HG03354 (cell line): Measurements from ENCODE around the gene LAMC2.

Experiments
- ATAC-seq: cut with Tn5 transposase; IDR thresholded peaks from one replicate; pipeline ENCODE4 v1.9.1; 2021; ENCODE audit warnings: mild to moderate bottlenecking; ENCODE audit not compliant: unreplicated experiment, poor library complexity, severe bottlenecking

Gene LAMC2

GRCh38 chr1:183278739-183279591 lies 92.9 kb downstream of the LAMC2 start:
- no peak for ATAC-seq

GRCh38 chr1:183279835-183280234 lies 93.8 kb downstream of the LAMC2 start:
- no peak for ATAC-seq

- no peak for ATAC-seq
These were observed 95.0 kb downstream of the LAMC2 start for GRCh38 chr1:183281039-183281438.

GRCh38 chr1:183281553-183282091 lies 95.6 kb downstream of the LAMC2 start:
- ATAC-seq = peak; percentile 71

- ATAC-seq = no peak
These were observed 96.2 kb downstream of the LAMC2 start for GRCh38 chr1:183282101-183282855.

GRCh38 chr1:183283286-183283685 lies 97.2 kb downstream of the LAMC2 start:
- no peak for ATAC-seq

GRCh38 chr1:183284086-183284485 lies 98.0 kb downstream of the LAMC2 start:
- no peak for ATAC-seq

GRCh38 chr1:183285256-183285655 lies 99.2 kb downstream of the LAMC2 start:
- ATAC-seq = no peak

GRCh38 chr1:183285746-183286145 lies 99.7 kb downstream of the LAMC2 start:
- no peak for ATAC-seq

- no peak for ATAC-seq
These were observed 101.2 kb downstream of the LAMC2 start for GRCh38 chr1:183287191-183287675.

GRCh38 chr1:183288583-183288982 lies 102.5 kb downstream of the LAMC2 start:
- no peak for ATAC-seq

- ATAC-seq = no peak
These were observed 103.0 kb downstream of the LAMC2 start for GRCh38 chr1:183289051-183289496.

GRCh38 chr1:183290628-183291027 lies 104.6 kb downstream of the LAMC2 start:
- no peak for ATAC-seq

GRCh38 chr1:183291216-183291762 lies 105.2 kb downstream of the LAMC2 start:
- no peak for ATAC-seq

- ATAC-seq = no peak
These were observed 105.9 kb downstream of the LAMC2 start for GRCh38 chr1:183291802-183292514.

- ATAC-seq = no peak
These were observed 107.2 kb downstream of the LAMC2 start for GRCh38 chr1:183293241-183293640.

GRCh38 chr1:183293876-183294275 lies 107.8 kb downstream of the LAMC2 start:
- ATAC-seq = no peak
